C4-2B (cell line): Measurements from ENCODE around the gene BOK.

Experiments
- H3K27ac ChIP-seq: fragments of 450-650 bp; 2 replicates; pipeline ENCODE4 v1.5.1; 2017
- ZFX ChIP-seq: fragments of 450-650 bp; IDR thresholded peaks from 2 replicates; pipeline ENCODE4 v1.6.1; 2017
- TF ChIP-seq, protein P1 (sequence below): fragments of 450-650 bp; conservative IDR thresholded peaks from 2 replicates; pipeline ENCODE4 v1.5.1; 2017; ENCODE audit warnings: mild to moderate bottlenecking

The BOK gene

GRCh38 chr2:241547781-241548450, 10.6 kb upstream of the BOK start:
- no peak overlapping the region for H3K27ac ChIP-seq
- no peak for TF ChIP-seq ZFX
- TF ChIP-seq, protein P1, sequence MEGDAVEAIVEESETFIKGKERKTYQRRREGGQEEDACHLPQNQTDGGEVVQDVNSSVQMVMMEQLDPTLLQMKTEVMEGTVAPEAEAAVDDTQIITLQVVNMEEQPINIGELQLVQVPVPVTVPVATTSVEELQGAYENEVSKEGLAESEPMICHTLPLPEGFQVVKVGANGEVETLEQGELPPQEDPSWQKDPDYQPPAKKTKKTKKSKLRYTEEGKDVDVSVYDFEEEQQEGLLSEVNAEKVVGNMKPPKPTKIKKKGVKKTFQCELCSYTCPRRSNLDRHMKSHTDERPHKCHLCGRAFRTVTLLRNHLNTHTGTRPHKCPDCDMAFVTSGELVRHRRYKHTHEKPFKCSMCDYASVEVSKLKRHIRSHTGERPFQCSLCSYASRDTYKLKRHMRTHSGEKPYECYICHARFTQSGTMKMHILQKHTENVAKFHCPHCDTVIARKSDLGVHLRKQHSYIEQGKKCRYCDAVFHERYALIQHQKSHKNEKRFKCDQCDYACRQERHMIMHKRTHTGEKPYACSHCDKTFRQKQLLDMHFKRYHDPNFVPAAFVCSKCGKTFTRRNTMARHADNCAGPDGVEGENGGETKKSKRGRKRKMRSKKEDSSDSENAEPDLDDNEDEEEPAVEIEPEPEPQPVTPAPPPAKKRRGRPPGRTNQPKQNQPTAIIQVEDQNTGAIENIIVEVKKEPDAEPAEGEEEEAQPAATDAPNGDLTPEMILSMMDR = no peak

GRCh38 chr2:241548451-241548835, 10.1 kb upstream of the BOK start:
- H3K27ac ChIP-seq = no peak overlapping the region
- TF ChIP-seq, protein P1 = no peak

- peak overlapping the region; percentile 80 for H3K27ac ChIP-seq
- TF ChIP-seq, protein P1 = no peak
- TF ChIP-seq ZFX = no peak
These were observed 7.6 kb upstream of the BOK start for GRCh38 chr2:241550616-241551580.

- TF ChIP-seq ZFX = no peak
- TF ChIP-seq, protein P1 = no peak
- peak overlapping the region; percentile 80 for H3K27ac ChIP-seq
These were observed 6.9 kb upstream of the BOK start for GRCh38 chr2:241551599-241551997.

DNA sequence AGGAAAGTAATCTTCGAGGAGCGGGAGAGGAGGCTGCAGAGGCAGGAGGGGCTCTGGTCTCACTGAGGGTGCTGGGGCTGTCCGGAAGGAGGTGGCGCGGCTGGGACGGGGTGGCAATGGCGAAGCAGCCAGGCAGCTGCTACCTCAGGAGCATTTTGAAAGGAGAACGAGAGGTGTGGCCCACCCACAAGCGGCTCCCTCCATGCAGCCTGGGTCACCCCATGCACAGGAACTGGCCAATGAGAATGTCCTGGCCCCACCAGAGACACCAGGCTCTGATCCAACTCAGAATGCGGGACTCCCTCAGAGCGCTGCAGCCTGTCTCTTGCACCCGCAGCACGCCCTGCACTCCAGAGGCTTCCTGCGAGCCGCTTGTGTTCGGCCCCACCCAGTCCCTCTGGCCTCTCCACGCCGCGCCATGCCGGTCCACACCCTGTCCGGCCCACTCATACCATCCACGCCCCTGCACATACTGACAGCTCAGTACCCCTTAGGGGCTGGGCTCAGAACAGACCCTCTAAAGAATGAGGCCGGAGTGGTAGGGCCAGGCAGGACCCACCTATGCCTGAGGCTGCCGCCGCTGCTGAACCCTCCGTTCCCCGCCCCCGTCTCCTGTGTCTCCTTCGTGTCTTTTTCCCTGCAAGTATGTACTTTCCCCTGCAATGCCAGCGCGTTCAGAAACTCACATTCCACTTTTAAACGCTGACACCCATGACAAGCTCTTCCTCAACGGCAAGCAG, 6.4 kb upstream of the BOK start:
- no peak for TF ChIP-seq ZFX
- TF ChIP-seq, protein P1 = no peak

GRCh38 chr2:241553512-241553830, 5.1 kb upstream of the BOK start:
- TF ChIP-seq ZFX = no peak
- TF ChIP-seq, protein P1 = no peak
- no peak overlapping the region for H3K27ac ChIP-seq

More for the DNA sequence above, 6.4 kb upstream of the BOK start:
- no peak overlapping the region for H3K27ac ChIP-seq
